Measurements from ENCODE around the gene APLP2. TPM values are rescaled to one million over a fixed set of nuclear protein-coding genes. Genes with fewer than 3 reads are reported as not detected.

Gene APLP2
- total and polyA plus RNA-seq, 3 donors from 2014 or later, result 105 to 159 (median 130) TPM

GRCh38 chr11:130061017-130061416 lies 8.7 kb upstream of the APLP2 start:
- WGBS, 2 donors, result 91 to 94% methylated on average over 1 of the region's 1 CpG

GRCh38 chr11:130062026-130062425 lies 7.7 kb upstream of the APLP2 start:
- 73 to 84% methylated on average over 4 of the region's 4 CpGs for WGBS, 2 donors
- Histone ChIP-seq H3K27ac (no peak overlapping the region), H3K4me3 (no peak overlapping the region), H3K27me3 (no peaks in the 10 kb centered on the region), H3K4me1 (no peaks in the 10 kb centered on the region), H3K36me3 (ENCODE audit: low read depth, missing control alignments) (no peaks in the 10 kb centered on the region), H3K9me3 (no peaks in the 10 kb centered on the region)
- intact Hi-C loops (cut with DNase I; ENCODE audit: low total_unique reads), result no loop called here
- DNase-seq, result no peak
- TF ChIP-seq CTCF (IDR thresholded peaks at IDR 0.05), result no peak
- no peak for TF ChIP-seq POLR2A (IDR thresholded peaks at IDR 0.05)

More at GRCh38 chr11:130061017-130061416, 8.7 kb upstream of the APLP2 start:
- intact Hi-C loops (cut with DNase I; ENCODE audit: low total_unique reads), result no loop called here
- Histone ChIP-seq H3K27ac (no peak overlapping the region), H3K4me3 (no peak overlapping the region), H3K9me3 (no peaks in the 10 kb centered on the region), H3K36me3 (ENCODE audit: low read depth, missing control alignments) (no peaks in the 10 kb centered on the region), H3K27me3 (no peaks in the 10 kb centered on the region), H3K4me1 (no peaks in the 10 kb centered on the region)
- TF ChIP-seq POLR2A (IDR thresholded peaks at IDR 0.05) (no peak), CTCF (IDR thresholded peaks at IDR 0.05) (no peak)
- DNase-seq, result no peak

GRCh38 chr11:130063451-130063850 lies 6.2 kb upstream of the APLP2 start:
- no peak for DNase-seq
- intact Hi-C loops (cut with DNase I; ENCODE audit: low total_unique reads), result no loop called here
- peaks cover 2% of the 10 kb centered on the region for H3K4me1 ChIP-seq
- H3K9me3 ChIP-seq, result no peaks in the 10 kb centered on the region
- H3K27me3 ChIP-seq, result no peaks in the 10 kb centered on the region
- no peak overlapping the region for H3K27ac ChIP-seq
- no peak for TF ChIP-seq POLR2A (IDR thresholded peaks at IDR 0.05)
- TF ChIP-seq CTCF (IDR thresholded peaks at IDR 0.05), result no peak
- no peak overlapping the region for H3K4me3 ChIP-seq
- WGBS, 2 donors, result 93 to 94% methylated on average over 2 of the region's 2 CpGs
- H3K36me3 ChIP-seq (ENCODE audit: low read depth, missing control alignments), result no peaks in the 10 kb centered on the region

- Histone ChIP-seq H3K27ac (no peak overlapping the region), H3K4me1 (peaks cover 8% of the 10 kb centered on the region), H3K9me3 (no peaks in the 10 kb centered on the region), H3K4me3 (no peak overlapping the region), H3K27me3 (no peaks in the 10 kb centered on the region), H3K36me3 (ENCODE audit: low read depth, missing control alignments) (no peaks in the 10 kb centered on the region)
- DNase-seq, result no peak
- intact Hi-C loops (cut with DNase I; ENCODE audit: low total_unique reads), result no loop called here
- 66 to 89% methylated on average over 4 of the region's 4 CpGs for WGBS, 2 donors
- TF ChIP-seq CTCF (IDR thresholded peaks at IDR 0.05) (no peak), POLR2A (IDR thresholded peaks at IDR 0.05) (no peak)
These were observed 5.1 kb upstream of the APLP2 start for GRCh38 chr11:130064596-130064995.

- 59 to 76% methylated on average over 5 of the region's 5 CpGs for WGBS, 2 donors
- Histone ChIP-seq H3K4me1 (peaks cover 8% of the 10 kb centered on the region), H3K4me3 (no peak overlapping the region), H3K27me3 (no peaks in the 10 kb centered on the region), H3K36me3 (ENCODE audit: low read depth, missing control alignments) (no peaks in the 10 kb centered on the region), H3K9me3 (no peaks in the 10 kb centered on the region), H3K27ac (no peak overlapping the region)
- intact Hi-C loops (cut with DNase I; ENCODE audit: low total_unique reads), result no loop called here
- DNase-seq, result no peak
- no peak for TF ChIP-seq POLR2A (IDR thresholded peaks at IDR 0.05)
These were observed 3.4 kb upstream of the APLP2 start for GRCh38 chr11:130066338-130066737.

All from testis (tissue), 3 donors.